T47D (cell line): Measurements from ENCODE around the gene GAS2L3.

Source experiments
- DNase-seq, 2 experiments: peaks; one replicate each; pipeline versions ENCODE4 v3.0.0 to v3.0.0-alpha.2; 2011 to 2012; ENCODE audit warnings: low read depth in 1 of 2, low spot score in 1 of 2
- JUND ChIP-seq: IDR thresholded peaks from 2 replicates; pipeline ENCODE4 v1.6.1; 2012; ENCODE audit warnings: low read depth
- in situ Hi-C: cut with HindIII; loops from 2 replicates; pipeline ENCODE4 v1.10.0; 2016; ENCODE audit warnings: low sequenced_read_pairs, low pct_unique_long_range_greater_than_20kb

Gene GAS2L3

DNA sequence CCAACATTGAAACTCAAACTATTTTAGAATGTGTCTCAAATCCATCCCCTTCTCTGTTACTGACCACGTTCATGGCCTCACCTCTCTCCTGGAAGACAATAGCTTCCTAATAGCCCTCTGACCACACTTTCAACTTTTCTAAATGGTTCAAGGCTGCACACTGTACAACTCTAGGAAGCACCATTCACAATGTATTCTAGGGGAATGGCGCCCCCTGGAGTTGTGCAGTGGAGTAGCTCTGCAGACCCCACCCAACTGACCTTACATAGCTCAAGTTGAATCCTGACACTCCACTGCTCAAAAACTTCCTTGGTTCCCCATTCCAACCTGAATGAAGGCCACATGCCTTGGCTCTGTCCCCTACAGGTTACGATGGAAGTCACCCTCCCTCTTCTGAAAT, 77.6 kb downstream of the GAS2L3 start:
- no peak for DNase-seq
- in situ Hi-C loops: no loop called here
- no peak for TF ChIP-seq JUND

DNA sequence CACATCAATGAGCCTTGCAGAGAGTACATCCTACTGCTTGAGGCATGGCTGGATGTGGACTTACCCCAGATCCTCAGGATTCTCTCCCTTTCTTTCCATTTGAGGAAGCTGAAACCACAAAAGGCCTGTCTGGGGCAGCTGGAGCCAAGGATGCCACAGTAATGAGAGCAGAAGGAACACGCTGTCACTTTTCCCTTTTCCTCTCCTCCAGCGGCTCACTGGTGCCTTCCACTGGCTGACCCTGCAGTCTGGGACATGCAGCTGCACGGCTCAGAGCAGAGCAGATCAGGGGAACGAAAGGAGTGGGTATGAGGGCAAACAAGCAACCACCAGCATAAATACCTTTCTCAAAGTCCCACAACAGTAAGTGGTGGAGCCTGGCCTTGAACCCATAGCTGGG, 78.2 kb downstream of the GAS2L3 start:
- no peak for TF ChIP-seq JUND

DNA sequence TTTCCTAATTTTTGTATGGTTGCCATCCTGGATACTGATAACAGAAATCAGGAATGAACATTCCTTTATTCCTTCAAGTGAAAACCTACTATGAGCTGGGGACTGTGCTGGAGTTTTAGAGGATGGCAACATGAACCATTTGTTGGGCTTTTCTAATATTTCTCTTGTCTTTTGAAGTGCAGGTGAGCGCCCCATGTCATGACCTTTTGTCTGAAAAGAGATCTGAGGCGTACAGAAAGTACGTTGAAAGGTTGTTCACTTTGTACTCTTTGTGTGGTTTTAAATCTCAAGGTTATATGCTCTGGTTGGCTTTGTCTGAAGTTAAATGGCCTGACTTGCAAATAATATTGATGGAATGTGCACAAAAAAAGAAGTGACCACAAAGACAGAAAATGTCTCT, 79.0 kb downstream of the GAS2L3 start:
- in situ Hi-C loops: no loop called here
- no peak for TF ChIP-seq JUND
- DNase-seq: no peak

More for the DNA sequence above, 78.2 kb downstream of the GAS2L3 start:
- DNase-seq: no peak
- in situ Hi-C loops: no loop called here

DNA sequence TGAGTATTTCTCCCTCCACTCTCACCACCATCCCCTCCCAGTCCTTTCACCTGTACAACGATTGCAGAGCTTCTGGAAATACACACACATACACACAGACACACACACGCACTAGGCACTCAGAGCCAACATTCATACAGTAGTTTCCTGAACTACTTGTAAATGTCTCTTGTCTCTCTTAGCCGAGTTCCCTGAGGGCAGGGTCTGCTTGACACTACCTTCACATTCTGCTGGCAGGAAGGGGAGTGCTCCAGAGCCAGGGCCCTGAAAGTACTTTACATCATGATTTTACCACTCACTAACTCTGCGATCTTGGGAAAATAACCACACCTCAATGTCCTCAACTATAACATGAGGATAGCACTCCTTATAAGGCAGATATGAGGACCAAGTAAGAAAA, 82.7 kb downstream of the GAS2L3 start:
- in situ Hi-C loops: no loop called here
- DNase-seq: no peak
- TF ChIP-seq JUND: no peak

DNA sequence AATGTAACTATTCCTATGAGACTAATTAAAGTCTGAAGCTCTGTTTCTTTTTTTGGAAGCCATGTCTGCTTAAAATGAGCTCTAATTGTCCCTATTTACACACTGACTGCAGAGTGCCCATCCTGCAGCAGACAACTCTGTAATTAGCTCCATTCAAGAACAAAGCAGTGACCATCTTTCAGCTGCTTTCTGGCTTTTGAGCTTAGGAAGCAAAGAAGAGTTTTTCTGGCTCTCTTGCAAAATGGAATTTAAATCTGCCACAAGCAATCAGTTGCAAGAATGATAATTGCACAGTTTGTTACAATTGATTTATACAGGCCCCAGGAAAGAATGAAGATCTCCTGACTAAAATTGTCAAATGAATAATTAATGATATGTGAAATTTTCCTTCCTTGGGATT, 83.4 kb downstream of the GAS2L3 start:
- in situ Hi-C loops: no loop called here
- TF ChIP-seq JUND: no peak
- no peak for DNase-seq

DNA sequence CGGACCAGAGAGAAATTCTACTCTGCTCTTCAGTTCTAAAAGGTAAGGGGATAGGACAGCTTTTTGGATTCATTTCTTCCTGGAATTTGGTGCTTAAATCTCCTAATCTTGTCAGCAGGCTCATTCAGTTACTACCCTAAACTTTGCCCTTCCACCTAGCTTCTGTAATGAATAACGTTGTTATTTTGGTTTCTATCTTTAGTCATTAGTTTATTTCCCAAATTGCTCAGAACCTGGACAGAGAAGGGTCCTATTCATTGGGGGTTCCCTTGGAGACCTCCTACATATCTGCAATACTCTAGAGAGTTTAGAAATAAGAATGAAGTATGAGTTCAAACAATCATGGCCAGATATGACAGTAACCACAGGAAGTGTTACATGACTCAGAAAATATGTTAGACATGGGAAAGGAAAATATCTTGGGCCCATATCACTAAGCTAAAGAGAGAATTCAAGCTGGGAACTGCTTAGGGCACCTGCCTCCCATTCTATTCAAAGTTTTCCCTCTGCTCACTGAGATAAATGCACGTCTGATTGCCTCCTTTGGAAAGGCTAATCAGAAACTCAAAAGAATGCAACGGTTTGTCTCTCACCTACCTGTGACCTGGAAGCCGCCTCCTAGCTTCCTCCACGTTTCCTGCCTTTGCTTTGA, 87.9 kb downstream of the GAS2L3 start:
- in situ Hi-C loops: no loop called here
- DNase-seq: no peak

DNA sequence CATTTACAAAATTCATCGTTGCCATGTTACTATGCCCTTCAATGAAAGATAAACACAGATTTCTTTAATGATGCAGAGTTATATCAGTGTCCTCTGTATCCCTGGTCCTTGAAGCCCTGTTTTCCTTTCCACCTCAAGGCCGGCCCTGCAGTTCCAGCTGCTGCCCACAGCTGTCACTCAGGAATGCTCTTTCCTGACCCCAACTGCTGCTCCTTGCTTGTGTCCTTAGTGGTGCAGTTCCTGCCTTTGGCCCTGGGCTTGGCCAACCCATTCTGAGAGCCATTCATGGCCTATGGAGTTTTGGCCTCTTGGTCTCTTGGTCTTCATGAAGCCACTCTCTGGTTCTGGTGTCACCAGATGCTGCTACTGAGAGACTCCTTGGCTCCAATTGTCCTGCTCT, 93.1 kb downstream of the GAS2L3 start:
- TF ChIP-seq JUND: no peak

More for the DNA sequence above, 87.9 kb downstream of the GAS2L3 start:
- no peak for TF ChIP-seq JUND

DNA sequence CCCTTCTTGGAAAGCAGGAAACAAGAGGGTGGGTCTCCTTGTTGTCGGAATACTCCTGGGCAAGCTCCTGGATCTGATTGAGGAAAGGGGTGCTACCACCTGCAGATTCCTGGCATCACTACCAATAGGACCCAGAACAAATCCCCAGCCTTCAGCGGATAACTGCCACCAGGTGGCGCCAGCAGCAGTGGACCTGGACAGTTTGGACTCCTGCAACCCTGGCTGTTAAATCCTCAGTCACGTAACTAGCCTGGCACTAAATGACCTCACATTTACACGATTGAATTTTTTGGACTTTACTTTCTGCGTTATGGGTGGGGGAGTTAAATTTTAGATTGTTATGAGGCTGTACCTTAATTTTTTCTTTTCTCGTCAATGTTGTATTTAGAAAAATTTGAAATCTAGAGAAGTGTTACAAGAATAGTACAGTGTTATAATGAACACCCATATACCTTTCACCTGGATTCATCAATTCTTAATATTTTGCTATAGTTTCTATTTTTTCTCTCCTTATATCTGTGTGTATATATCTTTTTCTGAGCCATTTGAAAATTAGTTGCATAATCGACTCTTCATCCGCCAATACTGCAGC, 95.6 kb downstream of the GAS2L3 start:
- TF ChIP-seq JUND: no peak
- in situ Hi-C loops: no loop called here
- DNase-seq: peak; percentile 79 to 87

More for the DNA sequence above, 93.1 kb downstream of the GAS2L3 start:
- in situ Hi-C loops: no loop called here
- DNase-seq: no peak

DNA sequence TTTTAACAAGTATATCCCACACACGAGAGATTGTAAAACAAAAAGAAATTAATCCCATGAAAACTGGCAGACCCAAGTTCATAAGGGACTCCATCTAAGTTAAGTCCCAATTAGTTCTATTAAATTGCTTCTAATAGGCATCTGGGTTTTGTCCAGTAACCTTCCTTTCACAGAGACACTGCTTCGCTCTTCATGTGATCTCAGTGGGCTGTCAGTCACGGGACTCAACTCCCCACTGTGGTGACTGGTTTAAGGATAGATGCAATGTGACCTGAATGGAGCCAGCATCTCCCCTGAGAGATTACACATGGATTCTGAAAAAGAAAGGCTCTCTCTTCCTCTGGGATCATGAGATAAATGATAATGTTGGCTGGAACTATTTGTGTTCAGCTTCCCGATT, 96.4 kb downstream of the GAS2L3 start:
- in situ Hi-C loops: no loop called here
- no peak for DNase-seq
- TF ChIP-seq JUND: no peak

DNA sequence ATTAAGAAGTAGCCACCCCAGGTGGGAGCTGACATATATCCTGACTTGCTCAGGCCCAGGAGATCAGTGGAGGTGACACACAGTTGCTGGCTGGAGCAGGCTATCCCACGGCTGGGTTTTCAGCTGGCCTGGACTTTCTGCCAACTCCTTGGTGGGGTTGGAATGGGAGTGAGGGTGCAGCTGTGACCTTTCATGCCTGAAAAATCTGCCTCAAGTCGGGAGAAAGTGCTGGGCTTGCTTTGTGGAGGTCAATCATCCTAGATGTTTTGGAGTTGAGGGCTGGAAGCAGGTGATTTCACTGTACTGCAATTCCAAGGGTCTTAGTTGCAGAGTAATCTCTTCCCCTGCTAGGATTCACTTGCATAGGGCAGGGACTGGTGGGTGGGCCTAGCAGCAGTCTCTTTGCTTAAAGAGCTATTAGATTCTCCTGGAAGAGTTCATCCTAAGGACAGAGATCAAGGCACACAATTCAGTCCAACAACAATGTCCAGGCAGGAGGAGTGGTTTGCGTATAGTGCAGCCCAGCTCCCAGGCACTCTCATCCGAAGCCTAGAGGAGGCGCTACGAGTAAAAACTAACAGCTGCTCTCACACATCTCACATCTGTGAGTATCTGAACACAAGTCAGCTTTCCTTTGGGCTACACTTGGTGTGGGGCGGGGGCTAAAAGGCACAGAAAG, 98.1 kb downstream of the GAS2L3 start:
- in situ Hi-C loops: no loop called here
- no peak for DNase-seq
- TF ChIP-seq JUND: no peak

DNA sequence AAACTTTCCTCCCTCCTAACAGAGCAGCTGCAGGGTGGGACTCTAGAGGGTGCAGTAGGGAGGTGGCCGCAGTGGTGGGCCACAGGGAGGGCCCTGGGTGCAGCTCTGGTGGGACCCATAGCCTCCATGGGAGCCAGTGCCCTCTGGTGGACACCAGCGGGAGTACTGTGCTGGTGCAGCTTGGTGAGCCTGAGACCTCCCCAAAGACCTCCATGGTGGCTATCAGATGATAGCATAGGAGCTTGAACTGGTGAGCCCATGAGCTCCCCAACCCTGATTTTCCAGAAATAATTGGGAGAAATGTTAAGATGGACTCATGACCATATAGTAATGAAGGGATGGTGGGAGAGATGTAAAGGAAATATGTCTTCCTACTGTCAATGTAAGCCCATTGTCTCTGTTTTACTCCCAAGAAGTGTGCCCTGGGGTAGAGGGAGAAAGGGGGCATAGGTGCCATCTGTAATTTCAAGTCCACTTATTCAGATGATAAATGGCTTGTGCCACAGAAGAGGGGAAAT, 98.7 kb downstream of the GAS2L3 start:
- in situ Hi-C loops: no loop called here
- TF ChIP-seq JUND: no peak
- no peak for DNase-seq

DNA sequence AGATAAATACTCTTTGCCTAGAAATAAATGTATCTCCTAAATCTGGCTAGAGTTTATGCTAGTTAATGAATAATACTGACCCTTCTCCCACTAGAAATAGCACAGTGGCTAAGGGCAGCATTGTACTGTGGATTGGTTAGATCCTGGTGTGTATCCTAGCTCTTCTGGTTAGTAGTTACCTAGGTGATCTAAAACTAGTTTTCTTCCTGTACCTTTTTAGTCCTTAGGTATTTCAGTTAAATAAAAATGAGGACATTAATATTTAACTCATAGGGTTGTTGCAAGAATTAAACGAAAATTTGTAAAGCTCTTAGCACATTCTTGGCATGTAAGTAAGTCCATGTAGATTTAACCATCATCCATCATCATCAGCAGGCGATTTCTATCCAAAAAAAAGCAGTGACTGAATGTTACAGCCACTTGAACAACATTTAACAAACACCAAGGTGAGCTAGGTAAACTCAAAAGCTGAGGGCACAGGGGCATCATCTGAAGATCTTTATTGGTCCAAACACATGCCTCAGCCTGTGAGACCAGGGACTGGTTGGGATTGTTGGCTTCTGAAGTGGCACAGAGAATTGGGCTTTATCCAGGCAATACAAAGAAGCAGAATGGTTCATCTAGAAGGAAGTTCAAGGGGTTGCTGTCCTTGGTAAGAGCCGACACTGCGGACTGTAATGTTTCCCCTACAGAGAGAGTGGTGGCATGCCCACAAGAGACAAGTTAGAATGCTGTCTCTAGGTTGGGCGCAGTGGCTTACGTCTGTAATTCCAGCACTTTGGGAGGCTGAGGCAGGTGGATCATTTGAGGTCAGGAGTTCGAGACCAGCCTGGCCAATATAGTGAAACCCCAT, 100.8 kb downstream of the GAS2L3 start:
- in situ Hi-C loops: no loop called here
- DNase-seq: no peak
- TF ChIP-seq JUND: no peak
